Activated B cell treated with CpG ODN at 0.5 μM for 24 hours (primary cell): ENCODE data around the gene PREX1. TPM values are rescaled to one million over a fixed set of nuclear protein-coding genes. Genes with fewer than 3 reads are reported as not detected.

ENCODE experiments used
- ATAC-seq: fragments of 200-7000 bp; cut with Tn5 transposase; one replicate; pipeline ENCODE4 v1.10.0; 2021; ENCODE audit warnings: low read depth, mild to moderate bottlenecking, moderate library complexity
- CTCF ChIA-PET: fragments of 350-600 bp; sonication (Branson Sonifier 250); formaldehyde crosslinking; loops from one replicate; lab custom pipeline; 2021; ENCODE audit warnings: antibody characterized with exemption; lab: Charles Lee
- POLR2A ChIA-PET: fragments of 350-600 bp; sonication (Branson Sonifier 250); formaldehyde crosslinking; loops from one replicate; lab custom pipeline; 2021; ENCODE audit warnings: antibody characterized with exemption; lab: Charles Lee
- DNase-seq: peaks from one replicate; pipeline ENCODE4 v3.0.0; 2022
- H3K27ac Mint-ChIP-seq: one replicate; pipeline ENCODE4 v1.8.0; 2020; ENCODE audit warnings: mixed read lengths
- H3K27me3 Mint-ChIP-seq: one replicate; pipeline ENCODE4 v1.8.0; 2021; ENCODE audit warnings: mixed read lengths
- H3K36me3 Mint-ChIP-seq: one replicate; pipeline ENCODE4 v1.8.0; 2021; ENCODE audit warnings: low read depth, mixed read lengths
- H3K4me1 Mint-ChIP-seq: one replicate; pipeline ENCODE4 v1.8.0; 2021; ENCODE audit warnings: mixed read lengths
- H3K4me3 Mint-ChIP-seq: one replicate; pipeline ENCODE4 v1.8.0; 2020; ENCODE audit warnings: mild to moderate bottlenecking, mixed read lengths
- H3K9me3 Mint-ChIP-seq: one replicate; pipeline ENCODE4 v1.8.0; 2020; ENCODE audit warnings: mixed read lengths
- CTCF ChIP-seq: fragments of 200-600 bp; IDR thresholded peaks from one replicate; pipeline ENCODE4 v1.8.0; 2022; ENCODE audit warnings: antibody characterized with exemption, mild to moderate bottlenecking
- intact Hi-C: fragments of 100-400 bp; cut with micrococcal nuclease; formaldehyde crosslinking; loops from one replicate; pipeline ENCODE4 v1.15.1; 2024
- total RNA-seq: library from RNA; stranded (reverse); gene quantifications from 2 replicates; pipeline ENCODE4 v1.2.3, GENCODE V29; 2022

PREX1 gene
- total RNA-seq, 1 donor from 2014 or later: 71.4 TPM

GRCh38 chr20:48725555-48725991, 102.2 kb downstream of the PREX1 start:
- peaks cover 55% of the 10 kb centered on the region for H3K4me1 Mint-ChIP-seq
- H3K27ac Mint-ChIP-seq: no peak overlapping the region
- no peaks in the 10 kb centered on the region for H3K27me3 Mint-ChIP-seq
- POLR2A ChIA-PET: no interaction called here
- no peak for TF ChIP-seq CTCF
- peaks cover 59% of the 10 kb centered on the region for H3K36me3 Mint-ChIP-seq
- CTCF ChIA-PET: interaction anchor here (1.0 to 1.3 kb wide), 2 partner anchors 68 to 179 kb away, joined by 3 read pairs; no protein-coding TSS in a partner anchor
- H3K4me3 Mint-ChIP-seq: no peak overlapping the region
- no peaks in the 10 kb centered on the region for H3K9me3 Mint-ChIP-seq
- ATAC-seq: no peak
- no peak for DNase-seq
- intact Hi-C loops: loop anchor here (2.0 kb wide), 1 partner anchor 57 kb away; no protein-coding TSS in a partner anchor

- no peak for ATAC-seq
- H3K4me1 Mint-ChIP-seq: peaks cover 55% of the 10 kb centered on the region
- H3K27me3 Mint-ChIP-seq: no peaks in the 10 kb centered on the region
- H3K27ac Mint-ChIP-seq: peak overlapping the region; percentile 84
- CTCF ChIA-PET: interaction anchor here (1.1 to 1.3 kb wide), 2 partner anchors 67 to 181 kb away, joined by 3 to 5 read pairs; no protein-coding TSS in a partner anchor
- intact Hi-C loops: loop anchor here (2.0 to 5.0 kb wide), 2 partner anchors 58 to 187 kb away; no protein-coding TSS in a partner anchor
- peaks cover 54% of the 10 kb centered on the region for H3K36me3 Mint-ChIP-seq
- no peaks in the 10 kb centered on the region for H3K9me3 Mint-ChIP-seq
- no peak overlapping the region for H3K4me3 Mint-ChIP-seq
- no peak for DNase-seq
- POLR2A ChIA-PET: interaction anchor here (1.2 kb wide), 1 partner anchor 14 kb away, joined by 5 read pairs; no protein-coding TSS in a partner anchor
- no peak for TF ChIP-seq CTCF
These were observed 102.8 kb downstream of the PREX1 start for GRCh38 chr20:48724891-48725554.

GRCh38 chr20:48724382-48724781, 103.4 kb downstream of the PREX1 start:
- DNase-seq: no peak
- Mint-ChIP-seq H3K36me3 (peaks cover 47% of the 10 kb centered on the region), H3K4me3 (no peak overlapping the region), H3K27me3 (no peaks in the 10 kb centered on the region), H3K27ac (peak overlapping the region; percentile 84), H3K4me1 (peaks cover 55% of the 10 kb centered on the region), H3K9me3 (no peaks in the 10 kb centered on the region)
- ATAC-seq: no peak
- no peak for TF ChIP-seq CTCF
- CTCF ChIA-PET: interaction anchor here (1.1 kb wide), 1 partner anchor 181 kb away, joined by 5 read pairs; no protein-coding TSS in a partner anchor
- POLR2A ChIA-PET: interaction anchor here (1.2 kb wide), 1 partner anchor 14 kb away, joined by 5 read pairs; no protein-coding TSS in a partner anchor
- intact Hi-C loops: loop anchor here (2.0 to 5.0 kb wide), 2 partner anchors 58 to 188 kb away; no protein-coding TSS in a partner anchor

GRCh38 chr20:48723308-48724264, 104.2 kb downstream of the PREX1 start:
- H3K9me3 Mint-ChIP-seq: no peaks in the 10 kb centered on the region
- peak overlapping the region; percentile 47 for H3K4me3 Mint-ChIP-seq
- peaks cover 44% of the 10 kb centered on the region for H3K36me3 Mint-ChIP-seq
- no peaks in the 10 kb centered on the region for H3K27me3 Mint-ChIP-seq
- CTCF ChIA-PET: interaction anchor here (0.9 to 2.2 kb wide), 3 partner anchors 65 to 182 kb away, joined by 3 to 12 read pairs (median 5); no protein-coding TSS in a partner anchor
- H3K4me1 Mint-ChIP-seq: peaks cover 62% of the 10 kb centered on the region
- DNase-seq: no peak
- TF ChIP-seq CTCF: no peak
- POLR2A ChIA-PET: interaction anchor here (0.6 to 2.9 kb wide), 10 partner anchors 11 to 99 kb away, joined by 3 to 16 read pairs (median 5); no protein-coding TSS in a partner anchor
- no peak for ATAC-seq
- intact Hi-C loops: loop anchor here (1.0 to 5.0 kb wide), 5 partner anchors 37 to 189 kb away; partner anchors contain the start of gene PREX1
- peak overlapping the region; percentile 84 for H3K27ac Mint-ChIP-seq
